Vagina (tissue), 2 donors: ENCODE measurements around the gene CALML4. TPM values are rescaled to one million over a fixed set of nuclear protein-coding genes. Genes with fewer than 3 reads are reported as not detected.
"Not testable (repeated sequence)": the region's sequence is repeated elsewhere in the genome, so short reads cannot be mapped to it uniquely, and the experiment has no call there.

ENCODE experiments used
- DNase-seq, 2 donors: peaks; one replicate each; pipeline ENCODE4 v3.0.0-alpha.2; 2017; ENCODE audit errors: extremely low spot score in 2 of 2
- H3K27ac ChIP-seq: fragments of 200-600 bp; sonication (generic); one replicate; pipeline ENCODE4 v1.5.1; 2019
- H3K27me3 ChIP-seq: fragments of 200-600 bp; sonication (generic); one replicate; pipeline ENCODE4 v1.5.1; 2019
- H3K36me3 ChIP-seq, 2 donors: fragments of 200-600 bp; sonication (generic); one replicate each; pipeline ENCODE4 v1.5.1; 2017 to 2019
- H3K4me1 ChIP-seq: fragments of 200-600 bp; sonication (generic); one replicate; pipeline ENCODE4 v1.5.1; 2019
- H3K4me3 ChIP-seq, 2 donors: fragments of 200-600 bp; sonication (generic); 1 replicate in 1 of 2; 2 replicates in 1 of 2; pipeline ENCODE4 v1.5.1; 2016 to 2019
- H3K9me3 ChIP-seq: fragments of 200-600 bp; sonication (generic); one replicate; pipeline ENCODE4 v1.5.1; 2019
- POLR2A ChIP-seq, 2 donors: fragments of 450-650 bp; IDR thresholded peaks; one replicate each; pipeline ENCODE4 v1.6.1; 2017; ENCODE audit warnings: antibody characterized with exemption in 2 of 2, mild to moderate bottlenecking in 2 of 2, moderate library complexity in 2 of 2
- POLR2AphosphoS5 ChIP-seq, 2 donors: sonication (generic); formaldehyde crosslinking; IDR thresholded peaks; one replicate each; pipeline ENCODE4 v1.9.0; 2017; ENCODE audit warnings: antibody characterized with exemption in 2 of 2, mild to moderate bottlenecking in 2 of 2, low read depth in 1 of 2; ENCODE audit not compliant: insufficient read depth in 1 of 2
- intact Hi-C: fragments of 100-400 bp; cut with DNase I; formaldehyde crosslinking; loops from one replicate; pipeline ENCODE4 v1.15.1; 2023
- total RNA-seq: library from RNA; depleted of rRNA; stranded (reverse); fragments of >200 nt; gene quantifications from one replicate; pipeline ENCODE4 v1.2.3, GENCODE V29; 2016
- TF ChIP-seq, protein P1 (sequence below), 3 experiments: fragments of 450-650 bp in 2 of 3; fragments of 200-600 bp in 1 of 3; sonication (generic) in 1 of 3; IDR thresholded peaks; one replicate each; pipeline ENCODE4 v1.5.1; 2017 to 2019; ENCODE audit warnings: antibody characterized with exemption in 3 of 3, mild to moderate bottlenecking in 2 of 3, moderate library complexity in 2 of 3

Gene CALML4
- total RNA-seq, 1 donor from 2014 or later, result 6.1 TPM

DNA sequence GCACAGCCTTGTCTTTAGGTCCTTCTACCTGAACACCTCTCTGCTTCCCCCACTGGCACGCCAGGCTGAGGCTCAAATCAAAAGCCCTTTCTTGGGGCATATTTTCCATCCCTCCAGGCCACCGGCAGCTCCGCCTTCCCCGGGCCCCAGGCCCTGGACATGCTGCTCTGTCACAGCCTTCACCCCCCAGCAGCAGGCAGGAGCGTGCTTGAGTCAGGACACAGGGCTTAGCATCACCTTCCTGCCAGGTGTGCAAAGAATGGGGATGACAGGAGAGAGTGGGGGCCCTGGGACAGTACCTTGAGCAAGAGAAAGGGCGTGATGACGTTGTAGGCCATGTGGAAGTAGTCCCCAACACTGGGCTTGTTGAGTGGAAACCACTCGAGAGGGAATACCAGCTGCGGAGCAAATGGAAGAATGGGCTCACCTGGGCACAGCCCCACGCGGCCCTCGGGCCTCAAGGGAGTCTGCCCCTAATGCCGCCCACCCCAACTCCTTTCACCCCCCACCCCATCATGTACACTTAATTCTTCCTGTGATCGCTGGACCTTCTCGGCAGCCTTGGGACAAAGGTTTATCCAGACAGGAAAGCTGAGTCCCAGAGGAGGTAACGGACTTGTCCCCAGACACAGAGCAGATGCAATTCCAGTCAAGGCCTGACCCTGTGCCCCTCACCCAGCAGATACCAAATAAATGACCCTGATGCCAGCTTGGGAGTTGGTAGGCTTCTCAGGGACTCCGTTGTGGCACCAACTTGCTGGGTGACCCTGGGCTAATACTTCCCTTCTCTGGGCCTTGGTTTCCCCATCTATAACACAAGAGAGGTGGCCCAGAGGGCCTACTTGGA is 9.1 kb upstream of the CALML4 start:
- Histone ChIP-seq H3K4me3 (no peak overlapping the region), H3K4me1 (peaks cover 10% of the 10 kb centered on the region), H3K27me3 (no peaks in the 10 kb centered on the region), H3K27ac (no peak overlapping the region), H3K9me3 (no peaks in the 10 kb centered on the region), H3K36me3 (no peaks in the 10 kb centered on the region)
- intact Hi-C loops, result no loop called here
- TF ChIP-seq POLR2AphosphoS5 (IDR thresholded peaks at IDR 0.05; ENCODE audit: insufficient read depth in 1 of 2, low read depth in 1 of 2) (no peak), POLR2A (IDR thresholded peaks at IDR 0.05) (no peak)
- TF ChIP-seq, protein P1, sequence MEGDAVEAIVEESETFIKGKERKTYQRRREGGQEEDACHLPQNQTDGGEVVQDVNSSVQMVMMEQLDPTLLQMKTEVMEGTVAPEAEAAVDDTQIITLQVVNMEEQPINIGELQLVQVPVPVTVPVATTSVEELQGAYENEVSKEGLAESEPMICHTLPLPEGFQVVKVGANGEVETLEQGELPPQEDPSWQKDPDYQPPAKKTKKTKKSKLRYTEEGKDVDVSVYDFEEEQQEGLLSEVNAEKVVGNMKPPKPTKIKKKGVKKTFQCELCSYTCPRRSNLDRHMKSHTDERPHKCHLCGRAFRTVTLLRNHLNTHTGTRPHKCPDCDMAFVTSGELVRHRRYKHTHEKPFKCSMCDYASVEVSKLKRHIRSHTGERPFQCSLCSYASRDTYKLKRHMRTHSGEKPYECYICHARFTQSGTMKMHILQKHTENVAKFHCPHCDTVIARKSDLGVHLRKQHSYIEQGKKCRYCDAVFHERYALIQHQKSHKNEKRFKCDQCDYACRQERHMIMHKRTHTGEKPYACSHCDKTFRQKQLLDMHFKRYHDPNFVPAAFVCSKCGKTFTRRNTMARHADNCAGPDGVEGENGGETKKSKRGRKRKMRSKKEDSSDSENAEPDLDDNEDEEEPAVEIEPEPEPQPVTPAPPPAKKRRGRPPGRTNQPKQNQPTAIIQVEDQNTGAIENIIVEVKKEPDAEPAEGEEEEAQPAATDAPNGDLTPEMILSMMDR (IDR thresholded peaks at IDR 0.05), result no peak
- no peak for DNase-seq

DNA sequence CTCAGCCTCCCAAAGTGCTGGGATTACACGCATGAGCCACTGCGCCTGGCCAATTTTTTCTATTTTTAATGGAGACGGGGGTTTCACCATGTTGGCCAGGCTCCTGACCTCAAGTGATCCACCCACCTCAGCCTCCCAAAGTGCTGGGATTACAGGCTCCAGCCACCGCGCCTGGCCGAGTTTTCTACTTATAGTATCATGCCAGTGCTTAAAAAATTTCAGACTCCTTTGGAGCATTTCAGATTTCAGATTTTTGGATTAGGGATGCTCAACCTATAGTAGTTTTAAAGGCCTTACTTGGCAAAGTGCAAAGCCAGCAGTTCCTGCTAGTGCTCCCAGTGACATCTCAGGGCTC is 8.3 kb upstream of the CALML4 start:
- H3K27ac ChIP-seq, DNase-seq, intact Hi-C loops, H3K4me3 ChIP-seq, H3K36me3 ChIP-seq, H3K27me3 ChIP-seq, H3K9me3 ChIP-seq, H3K4me1 ChIP-seq: not testable (repeated sequence)

DNA sequence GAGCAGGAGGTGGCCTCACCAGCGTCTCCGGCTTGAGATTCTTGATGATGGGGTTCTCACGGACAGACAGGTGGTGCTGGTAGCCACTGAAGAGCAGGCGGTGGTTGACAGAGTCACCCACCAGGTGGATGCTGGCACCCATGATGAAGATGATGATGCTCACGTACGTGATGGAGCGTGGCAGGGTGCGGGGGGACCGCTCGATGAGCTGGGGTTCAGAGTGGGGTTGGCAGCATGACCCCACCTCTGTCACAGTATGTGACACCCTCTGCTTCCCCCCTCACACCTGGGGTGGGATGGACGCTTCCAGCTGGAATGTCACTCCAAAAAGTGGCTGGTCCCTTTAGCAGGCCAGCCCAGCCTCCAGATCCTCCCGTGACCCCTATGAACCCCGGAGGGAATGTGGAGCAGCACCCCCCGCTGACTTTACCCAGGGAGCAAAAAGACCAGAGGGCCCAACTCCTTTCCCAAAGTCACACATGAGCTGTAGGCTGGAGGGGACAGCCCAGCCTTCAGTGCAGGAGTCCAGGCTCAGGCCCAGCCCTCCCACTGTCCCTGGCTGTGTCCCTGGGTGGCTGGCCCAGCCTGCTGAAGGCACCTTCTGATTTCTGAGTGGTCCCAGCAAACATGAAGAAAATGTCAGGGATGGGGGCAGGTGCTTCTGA is 6.7 kb upstream of the CALML4 start:
- H3K4me1 ChIP-seq, result peaks cover 10% of the 10 kb centered on the region
- no peaks in the 10 kb centered on the region for H3K27me3 ChIP-seq
- no peak overlapping the region for H3K4me3 ChIP-seq
- no peak overlapping the region for H3K27ac ChIP-seq
- H3K36me3 ChIP-seq, result no peaks in the 10 kb centered on the region
- H3K9me3 ChIP-seq, result no peaks in the 10 kb centered on the region
- no peak for TF ChIP-seq POLR2AphosphoS5 (IDR thresholded peaks at IDR 0.05; ENCODE audit: insufficient read depth in 1 of 2, low read depth in 1 of 2)
- TF ChIP-seq, protein P1 (IDR thresholded peaks at IDR 0.05), result no peak
- no peak for TF ChIP-seq POLR2A (IDR thresholded peaks at IDR 0.05)
- no peak for DNase-seq
- intact Hi-C loops, result no loop called here

DNA sequence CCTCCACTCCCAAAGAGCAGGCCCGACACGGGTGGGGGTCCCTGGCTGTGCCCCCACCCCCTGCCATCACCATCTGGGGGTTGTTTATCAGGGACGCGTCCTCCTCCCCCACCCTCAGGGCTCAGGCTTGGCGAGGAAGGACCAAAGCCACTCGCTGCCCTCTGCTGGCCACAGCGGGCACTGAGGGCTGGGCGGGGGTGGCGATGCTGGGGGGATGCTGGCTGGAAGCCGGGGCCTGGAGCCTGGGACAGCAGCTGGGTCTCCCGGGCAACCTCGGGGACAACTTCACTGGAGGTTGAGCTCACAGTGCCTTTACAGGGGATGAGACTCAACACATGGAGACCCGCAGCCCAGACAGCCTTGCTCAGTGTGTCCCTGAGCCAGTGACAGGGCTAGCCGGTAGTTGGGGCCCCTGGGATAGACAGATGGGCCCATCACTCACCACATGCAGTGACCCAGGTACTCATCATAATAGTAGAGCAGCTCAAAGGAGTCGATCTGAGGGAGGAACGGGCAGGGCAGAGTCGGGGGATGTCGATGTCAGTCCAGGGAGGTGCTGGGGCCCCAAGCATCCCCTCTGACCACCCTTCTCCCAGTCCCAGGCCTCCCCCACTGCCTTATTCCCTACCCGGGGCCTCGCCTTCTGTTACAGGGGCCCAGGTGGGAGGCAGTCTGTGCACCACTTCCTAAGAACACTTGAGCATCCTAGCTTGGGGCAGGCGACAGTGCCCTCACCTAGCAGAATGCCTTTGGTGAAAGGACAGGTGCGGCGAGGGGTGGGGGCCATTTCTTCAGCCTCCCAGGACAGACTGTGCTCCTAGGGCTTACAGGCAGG is 5.9 kb upstream of the CALML4 start:
- intact Hi-C loops, result no loop called here
- peak in 1 of 2 donors; percentile 83 for DNase-seq
- no peaks in the 10 kb centered on the region for H3K36me3 ChIP-seq
- TF ChIP-seq POLR2AphosphoS5 (IDR thresholded peaks at IDR 0.05; ENCODE audit: insufficient read depth in 1 of 2, low read depth in 1 of 2) (peak in 1 of 2 donors; percentile 39), POLR2A (IDR thresholded peaks at IDR 0.05) (no peak)
- TF ChIP-seq, protein P1 (IDR thresholded peaks at IDR 0.05), result peak; percentile 29 to 75 (median 61)
- no peak overlapping the region for H3K27ac ChIP-seq
- peak overlapping the region; percentile 17 to 21 for H3K4me3 ChIP-seq
- peaks cover 18% of the 10 kb centered on the region for H3K4me1 ChIP-seq
- no peaks in the 10 kb centered on the region for H3K9me3 ChIP-seq
- no peaks in the 10 kb centered on the region for H3K27me3 ChIP-seq

DNA sequence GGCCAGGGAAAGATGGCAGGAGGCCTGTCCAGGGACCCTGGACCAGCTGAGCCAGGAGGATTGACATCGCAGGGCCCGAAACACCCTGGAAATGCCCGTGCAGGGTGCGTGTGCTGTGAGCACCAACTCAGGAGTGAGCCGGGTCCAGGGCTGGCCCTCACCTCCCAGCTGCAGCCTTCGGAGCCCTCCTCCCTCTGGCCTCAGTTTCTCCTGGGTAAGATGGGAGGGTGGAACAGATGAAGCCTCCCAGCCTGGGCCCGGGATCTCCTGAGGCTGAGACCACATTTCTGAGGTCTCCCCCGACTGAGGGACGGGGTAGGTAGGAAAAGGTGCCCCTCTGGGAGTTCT is 5.3 kb upstream of the CALML4 start:
- no peaks in the 10 kb centered on the region for H3K9me3 ChIP-seq
- H3K27ac ChIP-seq, result no peak overlapping the region
- DNase-seq, result no peak
- H3K36me3 ChIP-seq, result no peaks in the 10 kb centered on the region
- H3K4me3 ChIP-seq, result peak overlapping the region; percentile 17 to 21
- intact Hi-C loops, result no loop called here
- peaks cover 24% of the 10 kb centered on the region for H3K4me1 ChIP-seq
- H3K27me3 ChIP-seq, result no peaks in the 10 kb centered on the region
- TF ChIP-seq, protein P1 (IDR thresholded peaks at IDR 0.05), result no peak
- TF ChIP-seq POLR2A (IDR thresholded peaks at IDR 0.05), result no peak
- no peak for TF ChIP-seq POLR2AphosphoS5 (IDR thresholded peaks at IDR 0.05; ENCODE audit: insufficient read depth in 1 of 2, low read depth in 1 of 2)
